Cerebellar nuclear complex (tissue), 1 donor: ENCODE data around the gene RABGAP1L.
A peak's percentile ranks its signal among the peaks of the same experiment; 100 is the strongest.

ENCODE experiments used
- DNase-seq, 2 experiments: peaks; one replicate each; lab custom pipeline; 2025; lab: John Stamatoyannopoulos, UW

Gene RABGAP1L

GRCh38 chr1:174761901-174762585 is 602.7 kb downstream of the RABGAP1L start:
- no peak for DNase-seq

- DNase-seq = no peak
Observed at GRCh38 chr1:174764191-174764590, 604.9 kb downstream of the RABGAP1L start.

- DNase-seq = no peak
Observed at GRCh38 chr1:174766727-174767126, 607.4 kb downstream of the RABGAP1L start.

- DNase-seq = no peak
Observed at GRCh38 chr1:174768516-174768915, 609.2 kb downstream of the RABGAP1L start.

GRCh38 chr1:174768949-174769348 is 609.6 kb downstream of the RABGAP1L start:
- DNase-seq = no peak

GRCh38 chr1:174769961-174770549 is 610.7 kb downstream of the RABGAP1L start:
- peak in 1 of 2 experiments; percentile 37 for DNase-seq

- no peak for DNase-seq
Observed at GRCh38 chr1:174775621-174776020, 616.3 kb downstream of the RABGAP1L start.

- DNase-seq = no peak
Observed at GRCh38 chr1:174777262-174777661, 617.9 kb downstream of the RABGAP1L start.

- DNase-seq = no peak
Observed at GRCh38 chr1:174785510-174785909, 626.2 kb downstream of the RABGAP1L start.

- no peak for DNase-seq
Observed at GRCh38 chr1:174786358-174786757, 627.0 kb downstream of the RABGAP1L start.

GRCh38 chr1:174786760-174787159 is 627.4 kb downstream of the RABGAP1L start:
- no peak for DNase-seq

GRCh38 chr1:174788981-174789380 is 629.7 kb downstream of the RABGAP1L start:
- no peak for DNase-seq

GRCh38 chr1:174789399-174789798 is 630.1 kb downstream of the RABGAP1L start:
- DNase-seq = no peak

GRCh38 chr1:174791863-174792262 is 632.5 kb downstream of the RABGAP1L start:
- no peak for DNase-seq

- no peak for DNase-seq
Observed at GRCh38 chr1:174794861-174795260, 635.5 kb downstream of the RABGAP1L start.

- no peak for DNase-seq
Observed at GRCh38 chr1:174795806-174796205, 636.5 kb downstream of the RABGAP1L start.

GRCh38 chr1:174797398-174797797 is 638.1 kb downstream of the RABGAP1L start:
- no peak for DNase-seq

GRCh38 chr1:174799136-174799479 is 639.8 kb downstream of the RABGAP1L start:
- DNase-seq = no peak

- DNase-seq = peak in 1 of 2 experiments; percentile 56
Observed at GRCh38 chr1:174800216-174800851, 641.0 kb downstream of the RABGAP1L start.

GRCh38 chr1:174800876-174801275 is 641.6 kb downstream of the RABGAP1L start:
- DNase-seq = peak in 1 of 2 experiments; percentile 56

- DNase-seq = no peak
Observed at GRCh38 chr1:174809755-174810280, 650.5 kb downstream of the RABGAP1L start.

- no peak for DNase-seq
Observed at GRCh38 chr1:174812016-174812415, 652.7 kb downstream of the RABGAP1L start.

- DNase-seq = no peak
Observed at GRCh38 chr1:174812656-174813055, 653.3 kb downstream of the RABGAP1L start.
